ENCODE data around the gene CIDEC. TPM values are rescaled to one million over a fixed set of nuclear protein-coding genes. Genes with fewer than 3 reads are reported as not detected.
"Not testable (repeated sequence)": the region's sequence is repeated elsewhere in the genome, so short reads cannot be mapped to it uniquely, and the experiment has no call there.

CIDEC gene
- total and polyA plus RNA-seq, 2 of the 8 experiments (the other 6 are each of a cell fraction or from before 2014, with no cell fraction given) = not detected

DNA sequence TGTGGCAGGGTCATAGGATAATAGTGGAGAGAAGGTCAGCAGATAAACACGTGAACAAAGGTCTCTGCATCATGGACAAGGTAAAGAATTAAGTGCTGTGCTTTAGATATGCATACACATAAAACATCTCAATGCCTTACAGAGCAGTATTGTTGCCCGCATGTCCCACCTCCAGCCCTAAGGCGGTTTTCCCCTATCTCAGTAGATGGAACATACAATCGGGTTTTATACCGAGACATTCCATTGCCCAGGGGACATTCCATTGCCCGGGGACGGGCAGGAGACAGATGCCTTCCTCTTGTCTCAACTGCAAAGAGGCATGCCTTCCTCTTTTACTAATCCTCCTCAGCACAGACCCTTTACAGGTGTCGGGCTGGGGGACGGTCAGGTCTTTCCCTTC is 32.2 kb downstream of the CIDEC start:
- H3K79me2 ChIP-seq (ENCODE audit: control insufficient read depth in 1 of 2, insufficient read depth in 2 of 2, low read length in 2 of 2); POLR2A ChIA-PET (ENCODE audit: partially characterized antibody); H3K56ac ChIP-seq (replicated peaks; ENCODE audit: insufficient read length, low read depth, low read length); H3K36me3 ChIP-seq (ENCODE audit: control insufficient read depth in 2 of 4, insufficient read depth in 4 of 4, low read length in 3 of 4); H3K27ac ChIP-seq (ENCODE audit: low read depth, low read length); H3K23ac ChIP-seq (ENCODE audit: insufficient read length); H2BK120ac ChIP-seq (replicated peaks; ENCODE audit: low read depth, low read length); H2AFZ ChIP-seq (ENCODE audit: low read length); H2BK15ac ChIP-seq (ENCODE audit: low read length); H3K9ac ChIP-seq (replicated peaks in 1 of 4; ENCODE audit: extremely low read depth in 1 of 4, low read depth in 3 of 4, low read length in 3 of 4); H3K4me1 ChIP-seq (replicated peaks in 1 of 4; ENCODE audit: control insufficient read depth in 3 of 4, insufficient read depth in 4 of 4, low read length in 3 of 4); H3K23me2 ChIP-seq (ENCODE audit: low read depth, low read length); H3K4ac ChIP-seq (replicated peaks; ENCODE audit: insufficient read length, low read depth, low read length); DNase-seq (ENCODE audit: low read depth in 1 of 2, low spot score in 2 of 2); H2BK20ac ChIP-seq (ENCODE audit: low read length); H3K4me3 ChIP-seq (ENCODE audit: extremely low read depth in 1 of 4, insufficient read depth in 2 of 4, low read depth in 3 of 4, low read length in 4 of 4); H3K79me1 ChIP-seq (ENCODE audit: low read depth, low read length); H3K27me3 ChIP-seq (replicated peaks in 1 of 4; ENCODE audit: control insufficient read depth in 3 of 4, extremely low read depth in 1 of 4, insufficient read depth in 3 of 4, low read length in 3 of 4); H3K4me2 ChIP-seq (ENCODE audit: insufficient read depth in 1 of 2, low read depth in 2 of 2, low read length in 2 of 2); H4K5ac ChIP-seq (ENCODE audit: insufficient read length, low read depth, low read length); H4K20me1 ChIP-seq (replicated peaks in 1 of 2; ENCODE audit: control insufficient read depth in 1 of 2, insufficient read depth in 2 of 2, low read length in 2 of 2); H2BK12ac ChIP-seq (ENCODE audit: low read depth, low read length); H3K9me3 ChIP-seq (ENCODE audit: insufficient read depth in 2 of 2, low read depth in 1 of 2, low read length in 1 of 2); H4K8ac ChIP-seq (ENCODE audit: extremely low read depth, insufficient read depth, low read length); H2BK5ac ChIP-seq (ENCODE audit: low read depth, low read length); H3K18ac ChIP-seq (ENCODE audit: extremely low read depth, low read length); FAIRE-seq; H3K14ac ChIP-seq (ENCODE audit: insufficient read length); H2AK5ac ChIP-seq (ENCODE audit: low read depth, low read length); H4K91ac ChIP-seq (replicated peaks; ENCODE audit: insufficient read length, low read length): not testable (repeated sequence)
- WGBS, 2 experiments (ENCODE audit: extremely low coverage in 1 of 2, insufficient coverage in 1 of 2, insufficient read length in 1 of 2, insufficient replicate concordance in 2 of 2, low coverage in 1 of 2, low lambda C conversion rate in 2 of 2, missing lambda C conversion rate in 1 of 2) = 71% methylated on average over 7 of the region's 9 CpGs; no CpG with 5 or more reads in 1 of the 2 experiments
- CTCF ChIA-PET (ENCODE audit: partially characterized antibody) = interaction anchor here (1.4 to 2.1 kb wide), 5 partner anchors 10 to 65 kb away, joined by 4 to 6 read pairs (median 6); no protein-coding TSS in a partner anchor

Measured in H1 (cell line).